GM12873 (cell line): ENCODE measurements around the gene VWA3B.

ENCODE experiments used
- TF ChIP-seq, protein P1 (sequence below): IDR thresholded peaks from 2 replicates; pipeline ENCODE4 v1.5.1; 2012; ENCODE audit warnings: low read depth, mild to moderate bottlenecking, moderate library complexity, low read length, control low read depth; ENCODE audit not compliant: insufficient read depth; ENCODE audit errors: missing control alignments

VWA3B gene

GRCh38 chr2:98089941-98090340 lies 3.0 kb downstream of the VWA3B start:
- TF ChIP-seq, protein P1, sequence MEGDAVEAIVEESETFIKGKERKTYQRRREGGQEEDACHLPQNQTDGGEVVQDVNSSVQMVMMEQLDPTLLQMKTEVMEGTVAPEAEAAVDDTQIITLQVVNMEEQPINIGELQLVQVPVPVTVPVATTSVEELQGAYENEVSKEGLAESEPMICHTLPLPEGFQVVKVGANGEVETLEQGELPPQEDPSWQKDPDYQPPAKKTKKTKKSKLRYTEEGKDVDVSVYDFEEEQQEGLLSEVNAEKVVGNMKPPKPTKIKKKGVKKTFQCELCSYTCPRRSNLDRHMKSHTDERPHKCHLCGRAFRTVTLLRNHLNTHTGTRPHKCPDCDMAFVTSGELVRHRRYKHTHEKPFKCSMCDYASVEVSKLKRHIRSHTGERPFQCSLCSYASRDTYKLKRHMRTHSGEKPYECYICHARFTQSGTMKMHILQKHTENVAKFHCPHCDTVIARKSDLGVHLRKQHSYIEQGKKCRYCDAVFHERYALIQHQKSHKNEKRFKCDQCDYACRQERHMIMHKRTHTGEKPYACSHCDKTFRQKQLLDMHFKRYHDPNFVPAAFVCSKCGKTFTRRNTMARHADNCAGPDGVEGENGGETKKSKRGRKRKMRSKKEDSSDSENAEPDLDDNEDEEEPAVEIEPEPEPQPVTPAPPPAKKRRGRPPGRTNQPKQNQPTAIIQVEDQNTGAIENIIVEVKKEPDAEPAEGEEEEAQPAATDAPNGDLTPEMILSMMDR, result no peak

DNA sequence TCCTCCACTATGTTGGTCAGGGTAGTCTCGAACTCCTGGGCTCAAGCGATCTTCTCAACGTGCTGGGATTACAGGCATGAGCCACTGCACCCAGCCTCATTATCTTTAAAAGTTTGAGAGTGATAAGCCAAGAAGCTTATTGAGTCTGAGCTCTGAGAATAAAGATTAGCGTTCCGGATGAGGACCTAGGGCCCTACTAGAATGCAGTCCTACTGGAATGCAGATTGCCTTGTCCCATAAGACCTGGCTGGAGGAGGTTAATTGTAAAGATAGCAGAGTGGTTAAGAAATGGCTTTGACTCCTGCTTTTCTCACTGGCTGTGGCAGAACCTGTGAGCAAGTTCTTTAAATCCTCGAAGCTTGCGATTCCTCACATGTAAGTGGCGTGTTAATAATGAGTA lies 4.0 kb downstream of the VWA3B start:
- TF ChIP-seq, protein P1, result no peak

DNA sequence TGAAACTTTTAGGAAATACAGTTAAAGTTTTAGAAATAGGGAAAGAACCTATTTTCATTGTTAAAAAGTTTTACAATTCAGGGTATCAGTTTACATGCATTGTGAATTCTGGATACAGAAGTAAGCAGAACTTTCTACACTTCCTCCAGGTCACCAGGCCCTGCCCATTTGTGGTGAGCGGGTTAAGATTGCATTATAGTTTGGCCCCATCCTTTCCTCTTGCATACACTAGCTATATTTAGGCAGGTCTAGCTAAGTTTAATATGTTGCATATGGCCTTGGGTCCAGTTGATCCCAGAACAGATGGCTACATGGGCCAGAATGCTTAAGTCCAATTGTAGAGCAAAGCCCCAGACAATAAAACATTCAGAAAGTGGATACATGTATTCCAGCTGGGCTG lies 4.8 kb downstream of the VWA3B start:
- TF ChIP-seq, protein P1, result no peak

- TF ChIP-seq, protein P1, result no peak
Observed at GRCh38 chr2:98093146-98093545, 6.2 kb downstream of the VWA3B start.

- TF ChIP-seq, protein P1, result no peak
Observed at GRCh38 chr2:98093611-98094010, 6.6 kb downstream of the VWA3B start.

GRCh38 chr2:98099939-98100743 lies 13.2 kb downstream of the VWA3B start:
- TF ChIP-seq, protein P1, result no peak

DNA sequence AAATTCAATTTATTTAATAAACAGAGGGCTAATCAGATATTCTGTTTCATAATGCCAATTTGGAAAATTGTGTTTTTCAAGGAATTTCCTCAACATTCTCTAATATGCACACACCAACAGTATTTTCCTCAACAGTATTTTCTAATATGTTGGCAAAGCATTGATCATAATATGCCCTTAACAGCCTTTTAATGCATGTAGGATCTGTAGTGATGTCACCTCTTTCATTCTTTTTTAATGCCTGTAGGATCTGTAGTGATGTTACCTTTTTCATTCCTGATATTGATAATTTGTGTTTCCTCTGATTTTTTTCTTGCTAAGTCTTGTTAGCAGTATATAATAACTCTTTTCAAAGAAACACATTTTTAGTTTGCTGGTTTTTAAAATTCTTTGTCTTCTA lies 15.9 kb downstream of the VWA3B start:
- TF ChIP-seq, protein P1, result no peak
